ENCODE measurements around the gene DOHH.
"Not testable (repeated sequence)": the region's sequence is repeated elsewhere in the genome, so short reads cannot be mapped to it uniquely, and the experiment has no call there.

The DOHH gene

GRCh38 chr19:3454656-3455392 lies 45.6 kb downstream of the DOHH start:
- no peaks in the 10 kb centered on the region for H3F3A ChIP-seq (ENCODE audit: low read depth)
- H3K4me1 ChIP-seq (ENCODE audit: insufficient read depth, low read length, poor library complexity, severe bottlenecking): peaks cover 5% of the 10 kb centered on the region
- TF ChIP-seq EZH2phosphoT487 (IDR thresholded peaks at IDR 0.05; ENCODE audit: borderline replicate concordance) (no peak), CTCF (conservative IDR thresholded peaks at IDR 0.05; ENCODE audit: low read length) (no peak)
- no peak overlapping the region for H3K4me3 ChIP-seq (ENCODE audit: low read length, poor library complexity, severe bottlenecking)
- no peak overlapping the region for H3K4me2 ChIP-seq (ENCODE audit: low read depth, low read length, poor library complexity, severe bottlenecking)
- peaks cover 5% of the 10 kb centered on the region for H4K20me1 ChIP-seq (ENCODE audit: insufficient read depth, low read length, poor library complexity, severe bottlenecking)
- no peaks in the 10 kb centered on the region for H3K9me3 ChIP-seq (ENCODE audit: insufficient read depth, low read depth, low read length)
- peaks cover 50% of the 10 kb centered on the region; the same call in 1 of the 2 replicates for H3K36me3 ChIP-seq (ENCODE audit: insufficient read depth, low read length)
- no peak overlapping the region for H3K9ac ChIP-seq (ENCODE audit: low read depth, low read length, poor library complexity, severe bottlenecking)
- H2AFZ ChIP-seq (ENCODE audit: low read length): no peak overlapping the region
- H3K9me2 ChIP-seq (replicated peaks; ENCODE audit: low read depth, low read length): no peaks in the 10 kb centered on the region
- no peaks in the 10 kb centered on the region for H3K79me2 ChIP-seq (ENCODE audit: insufficient read depth, low read length)
- no peaks in the 10 kb centered on the region for H3K27me3 ChIP-seq (ENCODE audit: insufficient read depth, low read length, poor library complexity, severe bottlenecking)

- Histone ChIP-seq H3K4me3 (ENCODE audit: low read length, poor library complexity, severe bottlenecking) (no peak overlapping the region), H3K36me3 (ENCODE audit: insufficient read depth, low read length) (peaks cover 56% of the 10 kb centered on the region; the same call in 1 of the 2 replicates), H3K79me2 (ENCODE audit: insufficient read depth, low read length) (no peaks in the 10 kb centered on the region)
Observed at GRCh38 chr19:3453840-3454239, 46.6 kb downstream of the DOHH start.

GRCh38 chr19:3452942-3453214 lies 47.6 kb downstream of the DOHH start:
- H3K4me3 ChIP-seq (ENCODE audit: low read length, poor library complexity, severe bottlenecking); H3K9me3 ChIP-seq (ENCODE audit: insufficient read depth, low read depth, low read length); H3K79me2 ChIP-seq (ENCODE audit: insufficient read depth, low read length); H3K9me2 ChIP-seq (replicated peaks; ENCODE audit: low read depth, low read length); H2AFZ ChIP-seq (ENCODE audit: low read length); H3F3A ChIP-seq (ENCODE audit: low read depth); H3K4me2 ChIP-seq (ENCODE audit: low read depth, low read length, poor library complexity, severe bottlenecking); H4K20me1 ChIP-seq (ENCODE audit: insufficient read depth, low read length, poor library complexity, severe bottlenecking); H3K27me3 ChIP-seq (ENCODE audit: insufficient read depth, low read length, poor library complexity, severe bottlenecking); H3K9ac ChIP-seq (ENCODE audit: low read depth, low read length, poor library complexity, severe bottlenecking); H3K4me1 ChIP-seq (ENCODE audit: insufficient read depth, low read length, poor library complexity, severe bottlenecking): not testable (repeated sequence)
- H3K36me3 ChIP-seq (ENCODE audit: insufficient read depth, low read length): peaks cover 61% of the 10 kb centered on the region; the same call in 1 of the 2 replicates

More at GRCh38 chr19:3453840-3454239, 46.6 kb downstream of the DOHH start:
- Histone ChIP-seq H3F3A (ENCODE audit: low read depth) (no peaks in the 10 kb centered on the region), H3K9me3 (ENCODE audit: insufficient read depth, low read depth, low read length) (no peaks in the 10 kb centered on the region), H3K9me2 (replicated peaks; ENCODE audit: low read depth, low read length) (no peaks in the 10 kb centered on the region), H4K20me1 (ENCODE audit: insufficient read depth, low read length, poor library complexity, severe bottlenecking) (peaks cover 5% of the 10 kb centered on the region), H3K4me2 (ENCODE audit: low read depth, low read length, poor library complexity, severe bottlenecking) (no peak overlapping the region), H3K9ac (ENCODE audit: low read depth, low read length, poor library complexity, severe bottlenecking) (no peak overlapping the region), H3K4me1 (ENCODE audit: insufficient read depth, low read length, poor library complexity, severe bottlenecking) (no peaks in the 10 kb centered on the region), H2AFZ (ENCODE audit: low read length) (no peak overlapping the region), H3K27me3 (ENCODE audit: insufficient read depth, low read length, poor library complexity, severe bottlenecking) (no peaks in the 10 kb centered on the region)
- TF ChIP-seq EZH2phosphoT487 (IDR thresholded peaks at IDR 0.05; ENCODE audit: borderline replicate concordance): no peak

GRCh38 chr19:3452171-3452941 lies 48.1 kb downstream of the DOHH start:
- Histone ChIP-seq H3K9me2 (replicated peaks; ENCODE audit: low read depth, low read length) (no peaks in the 10 kb centered on the region), H4K20me1 (ENCODE audit: insufficient read depth, low read length, poor library complexity, severe bottlenecking) (no peaks in the 10 kb centered on the region), H3K4me1 (ENCODE audit: insufficient read depth, low read length, poor library complexity, severe bottlenecking) (no peaks in the 10 kb centered on the region), H3K9ac (ENCODE audit: low read depth, low read length, poor library complexity, severe bottlenecking) (no peak overlapping the region), H3K79me2 (ENCODE audit: insufficient read depth, low read length) (no peaks in the 10 kb centered on the region), H3F3A (ENCODE audit: low read depth) (no peaks in the 10 kb centered on the region), H3K4me3 (ENCODE audit: low read length, poor library complexity, severe bottlenecking) (no peak overlapping the region), H3K9me3 (ENCODE audit: insufficient read depth, low read depth, low read length) (no peaks in the 10 kb centered on the region), H3K36me3 (ENCODE audit: insufficient read depth, low read length) (peaks cover 61% of the 10 kb centered on the region; the same call in 1 of the 2 replicates), H3K27me3 (ENCODE audit: insufficient read depth, low read length, poor library complexity, severe bottlenecking) (no peaks in the 10 kb centered on the region), H2AFZ (ENCODE audit: low read length) (no peak overlapping the region), H3K4me2 (ENCODE audit: low read depth, low read length, poor library complexity, severe bottlenecking) (no peak overlapping the region)
- no peak for TF ChIP-seq CTCF (conservative IDR thresholded peaks at IDR 0.05; ENCODE audit: low read length)
- TF ChIP-seq EZH2phosphoT487 (IDR thresholded peaks at IDR 0.05; ENCODE audit: borderline replicate concordance): no peak
